GM21367 (cell line): ENCODE results near the gene PPFIA3.
"Not testable (repeated sequence)": the region's sequence is repeated elsewhere in the genome, so short reads cannot be mapped to it uniquely, and the experiment has no call there.

Source experiments
- ATAC-seq: cut with Tn5 transposase; IDR thresholded peaks from one replicate; pipeline ENCODE4 v1.9.1; 2021; ENCODE audit not compliant: unreplicated experiment

Gene PPFIA3

DNA sequence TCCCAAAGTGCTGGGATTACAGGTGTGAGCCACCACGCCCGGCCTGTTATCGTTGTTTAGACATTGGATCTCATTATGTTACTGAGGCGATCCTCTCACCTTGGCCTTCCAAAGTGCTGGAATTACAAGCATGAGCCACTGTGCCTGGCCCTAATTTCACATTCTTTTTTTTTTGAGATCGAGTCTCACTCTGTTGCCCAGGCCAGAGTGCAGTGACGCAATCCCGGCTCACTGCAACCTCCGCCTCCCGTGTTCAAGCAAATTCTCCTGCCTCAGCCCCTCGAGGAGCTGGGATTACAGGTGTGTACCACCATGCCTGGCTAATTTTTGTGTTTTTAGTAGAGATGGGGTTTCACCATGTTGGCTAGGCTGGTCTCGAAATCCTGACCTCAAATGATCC, 3.9 kb downstream of the PPFIA3 start:
- ATAC-seq: not testable (repeated sequence)

DNA sequence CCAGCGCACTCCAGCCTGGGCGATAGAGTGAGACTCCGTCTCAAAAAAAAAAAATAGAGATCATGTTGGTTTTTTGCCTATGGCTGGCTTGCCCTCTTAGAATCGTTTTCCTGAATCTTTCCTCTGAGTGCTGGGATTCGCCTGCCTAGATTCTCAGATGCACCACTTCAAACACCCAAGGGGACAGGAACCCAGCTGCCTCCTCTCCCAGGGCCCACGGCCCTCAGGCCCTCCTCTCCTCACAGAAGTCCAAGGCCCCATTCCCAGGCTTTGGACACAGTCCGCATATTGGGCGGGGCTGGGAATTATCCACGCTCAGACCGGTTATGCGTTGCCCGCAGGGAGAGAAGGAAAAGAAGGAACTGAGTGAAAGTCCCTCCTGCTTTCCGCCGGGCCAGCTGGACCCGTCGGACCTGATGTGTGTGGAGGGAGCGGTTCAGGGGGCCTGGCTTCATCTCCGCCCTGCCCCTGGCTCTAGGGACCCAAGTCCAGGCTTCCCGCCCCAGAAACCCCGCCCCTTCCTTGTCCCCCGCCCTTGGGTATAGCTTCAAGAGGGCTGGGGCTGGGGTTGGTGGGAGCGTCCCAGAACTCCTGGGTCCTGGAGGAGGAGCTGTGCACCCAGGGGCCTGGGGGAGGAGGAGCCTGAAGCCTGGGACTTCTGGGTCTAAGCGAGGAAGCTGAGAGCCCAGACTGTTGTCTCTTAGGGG, 5.8 kb downstream of the PPFIA3 start:
- no peak for ATAC-seq

DNA sequence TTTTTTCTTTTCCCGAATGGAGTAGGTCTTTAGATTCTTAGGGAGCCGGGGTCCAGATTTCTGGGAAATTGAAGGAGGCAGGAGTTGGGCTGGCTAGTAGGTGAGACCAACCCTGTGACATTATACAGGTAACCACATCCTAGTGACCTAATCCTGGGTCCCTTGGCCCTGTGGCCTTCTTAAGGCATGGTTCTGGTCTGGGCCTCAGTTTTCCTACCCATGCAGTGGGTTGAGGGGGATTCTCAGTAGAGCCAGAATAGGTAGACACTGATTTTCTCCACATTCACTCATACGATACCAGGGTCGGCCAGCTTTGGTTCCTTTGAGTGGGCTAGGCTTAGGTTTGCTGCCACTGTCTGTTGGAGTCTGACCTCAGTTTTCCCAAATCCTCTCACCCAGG, 7.2 kb downstream of the PPFIA3 start:
- no peak for ATAC-seq

DNA sequence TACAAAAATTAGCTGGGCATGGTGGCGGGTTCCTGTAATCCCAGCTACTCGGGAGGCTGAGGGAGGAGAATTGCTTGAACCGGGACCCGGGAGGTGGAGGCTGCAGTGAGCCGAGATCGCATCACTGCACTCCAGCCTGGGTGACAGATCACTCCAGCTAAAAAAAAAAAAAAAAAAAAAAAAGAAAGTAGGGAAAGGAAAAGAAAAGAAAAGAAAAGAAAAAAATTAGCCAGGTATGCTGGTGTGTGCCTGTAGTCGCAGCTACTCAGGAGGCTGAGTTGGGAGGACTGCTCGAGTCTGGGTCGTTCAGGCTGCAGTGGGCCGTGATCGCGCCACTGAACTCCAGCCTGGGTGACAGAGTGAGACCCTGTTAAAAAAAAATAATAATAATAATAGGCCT, 7.9 kb downstream of the PPFIA3 start:
- ATAC-seq: not testable (repeated sequence)

DNA sequence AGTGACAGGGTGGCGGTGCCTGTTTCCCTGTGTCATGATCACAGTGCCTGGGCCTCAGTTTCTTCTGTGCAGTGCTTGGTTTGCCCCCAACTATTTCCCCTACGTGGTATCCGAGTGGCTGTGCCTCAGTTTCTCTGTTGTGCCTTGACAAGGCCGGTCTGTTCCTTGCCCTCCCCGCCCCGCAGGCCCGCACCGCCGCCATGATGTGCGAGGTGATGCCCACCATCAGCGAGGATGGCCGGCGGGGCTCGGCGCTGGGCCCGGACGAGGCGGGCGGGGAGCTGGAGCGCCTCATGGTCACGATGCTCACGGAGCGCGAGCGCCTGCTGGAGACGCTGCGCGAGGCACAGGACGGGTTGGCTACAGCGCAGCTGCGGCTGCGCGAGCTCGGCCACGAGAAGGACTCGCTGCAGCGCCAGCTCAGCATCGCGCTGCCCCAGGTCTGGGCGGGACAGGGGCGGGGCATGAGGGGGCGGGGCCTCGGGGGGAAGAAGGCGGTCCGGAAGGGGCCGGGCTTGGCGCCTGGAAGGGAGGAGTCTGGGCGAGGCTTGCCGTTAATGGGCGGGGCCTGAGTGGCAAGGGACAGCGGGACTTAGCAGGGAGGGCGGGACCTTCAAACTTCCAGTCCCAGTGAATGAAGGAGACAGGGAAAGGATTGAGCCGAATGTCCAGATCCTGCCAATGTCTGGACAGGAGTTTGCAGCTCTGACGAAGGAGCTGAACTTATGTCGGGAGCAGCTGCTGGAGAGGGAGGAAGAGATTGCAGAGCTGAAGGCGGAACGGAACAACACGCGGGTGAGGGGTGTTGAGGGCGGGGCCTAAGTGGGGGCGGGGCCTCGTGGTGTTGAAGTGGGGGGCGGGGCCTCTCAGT, 8.6 kb downstream of the PPFIA3 start:
- peak; percentile 69 for ATAC-seq

DNA sequence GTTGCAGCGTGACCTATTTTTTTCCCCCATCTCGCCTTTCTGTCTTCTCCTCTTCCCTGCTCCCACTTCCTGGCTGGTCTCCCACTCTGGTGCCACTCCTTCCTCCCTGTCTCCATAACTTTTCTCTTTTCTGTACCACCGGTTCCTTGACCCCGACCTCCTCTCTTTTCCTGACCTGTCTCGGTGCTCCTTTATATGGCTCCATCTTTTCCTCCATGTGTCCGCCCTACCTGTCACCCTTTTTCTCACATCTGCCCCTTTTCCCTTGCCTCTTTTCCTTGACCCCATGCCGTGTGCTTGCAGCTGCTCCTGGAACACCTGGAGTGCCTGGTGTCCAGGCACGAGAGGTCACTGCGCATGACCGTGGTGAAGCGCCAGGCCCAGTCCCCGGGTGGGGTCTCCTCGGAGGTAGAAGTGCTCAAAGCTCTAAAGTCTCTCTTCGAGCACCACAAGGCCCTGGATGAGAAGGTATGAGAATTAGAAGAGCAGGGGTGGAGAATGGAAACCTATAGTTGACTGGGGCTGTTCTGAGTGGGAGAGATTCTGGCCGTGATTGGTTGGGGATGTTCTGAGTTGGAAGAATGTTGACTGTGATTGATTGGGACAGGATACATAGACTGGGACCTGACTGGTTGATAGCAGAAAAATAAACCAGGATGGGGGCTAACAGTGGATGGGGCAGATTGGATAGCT, 9.3 kb downstream of the PPFIA3 start:
- ATAC-seq: no peak

DNA sequence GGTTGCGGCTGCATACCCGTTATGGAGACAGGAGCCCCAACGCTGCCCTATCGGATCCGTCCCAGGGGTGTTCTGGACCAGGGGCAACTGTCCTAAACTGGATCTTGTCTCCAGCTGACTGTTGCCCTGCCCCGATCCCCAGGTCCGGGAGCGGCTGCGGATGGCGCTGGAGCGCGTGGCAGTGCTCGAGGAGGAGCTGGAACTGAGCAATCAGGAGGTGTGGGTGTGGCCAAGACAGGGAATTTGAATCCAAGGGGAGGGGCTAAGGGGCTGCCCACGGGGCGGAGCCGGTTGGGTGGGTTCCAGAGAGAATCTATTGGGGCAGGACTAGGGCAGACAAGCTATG, 9.9 kb downstream of the PPFIA3 start:
- ATAC-seq: no peak

DNA sequence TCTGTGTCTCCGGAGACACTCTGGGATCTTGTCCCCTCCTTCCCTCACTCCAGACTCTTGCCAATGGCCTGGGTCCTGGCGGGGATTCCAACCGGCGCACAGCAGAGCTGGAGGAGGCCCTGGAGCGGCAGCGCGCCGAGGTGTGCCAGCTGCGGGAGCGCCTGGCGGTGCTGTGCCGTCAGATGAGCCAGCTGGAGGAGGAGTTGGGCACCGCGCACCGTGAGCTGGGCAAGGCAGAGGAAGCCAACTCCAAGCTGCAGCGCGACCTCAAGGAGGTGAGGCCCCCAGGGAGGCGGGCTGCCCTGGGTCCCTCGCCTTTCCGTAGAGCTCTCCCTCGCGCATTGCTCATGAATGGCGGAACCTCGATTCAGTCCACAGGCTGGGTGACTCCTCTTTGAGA, 11.0 kb downstream of the PPFIA3 start:
- no peak for ATAC-seq

DNA sequence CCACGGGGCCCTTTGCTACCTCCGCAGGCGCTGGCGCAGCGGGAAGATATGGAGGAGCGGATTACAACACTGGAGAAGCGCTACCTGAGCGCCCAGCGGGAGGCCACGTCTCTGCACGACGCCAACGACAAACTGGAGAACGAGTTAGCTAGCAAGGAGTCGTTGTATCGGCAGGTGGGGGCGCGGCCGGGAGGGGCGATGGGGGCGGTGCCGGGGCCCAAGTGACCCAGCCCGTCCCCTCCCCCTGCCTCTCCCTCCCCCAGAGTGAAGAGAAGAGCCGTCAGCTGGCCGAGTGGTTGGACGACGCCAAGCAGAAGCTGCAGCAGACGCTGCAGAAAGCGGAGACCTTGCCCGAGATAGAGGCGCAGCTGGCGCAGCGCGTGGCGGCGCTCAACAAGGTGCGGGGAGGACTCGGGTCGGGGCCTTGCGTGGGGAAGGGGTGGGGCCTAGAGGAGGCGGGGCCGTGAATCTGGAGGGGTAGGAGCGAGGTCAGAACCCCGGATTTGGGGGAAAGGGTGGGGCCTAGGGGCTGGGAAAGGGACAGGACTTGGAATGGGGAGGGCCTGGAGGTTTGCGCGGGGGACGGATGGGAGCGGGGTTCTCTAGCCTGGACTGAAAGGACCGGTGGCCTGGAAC, 13.7 kb downstream of the PPFIA3 start:
- no peak for ATAC-seq

DNA sequence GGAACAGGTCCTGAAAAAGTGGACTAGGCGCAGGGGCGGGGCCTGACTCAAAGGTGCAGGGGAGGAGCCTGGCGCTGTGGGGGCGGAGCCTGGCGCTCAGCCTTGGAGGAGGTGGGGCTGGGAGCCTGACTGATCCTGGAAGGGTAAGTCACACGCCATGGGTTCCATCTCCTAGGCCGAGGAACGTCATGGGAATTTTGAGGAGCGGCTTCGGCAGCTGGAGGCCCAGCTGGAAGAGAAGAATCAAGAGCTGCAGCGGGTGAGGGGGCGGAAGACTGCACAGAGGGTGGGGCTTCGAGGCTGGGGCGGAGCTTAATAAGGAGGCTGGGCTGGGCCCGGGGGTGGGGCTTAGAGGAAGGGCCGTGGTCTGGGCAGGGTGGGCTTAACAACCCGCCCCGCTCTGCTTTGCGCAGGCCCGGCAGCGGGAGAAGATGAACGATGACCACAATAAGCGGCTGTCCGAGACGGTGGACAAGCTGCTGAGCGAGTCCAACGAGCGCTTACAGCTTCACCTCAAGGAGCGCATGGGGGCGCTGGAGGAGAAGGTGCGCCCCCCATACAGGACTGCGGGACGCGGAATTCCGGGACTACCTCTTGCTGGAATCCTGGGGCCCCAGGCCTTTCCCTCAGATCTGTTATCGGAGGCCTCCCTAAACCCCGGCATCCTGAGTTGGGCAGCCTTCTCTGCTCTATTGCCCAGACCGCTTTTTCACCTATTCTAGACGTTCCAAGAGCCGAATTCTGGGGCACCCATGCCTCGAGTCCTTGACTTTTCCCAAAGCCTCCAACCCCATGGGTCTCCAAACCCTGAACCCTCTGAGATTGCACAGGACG, 14.5 kb downstream of the PPFIA3 start:
- no peak for ATAC-seq

DNA sequence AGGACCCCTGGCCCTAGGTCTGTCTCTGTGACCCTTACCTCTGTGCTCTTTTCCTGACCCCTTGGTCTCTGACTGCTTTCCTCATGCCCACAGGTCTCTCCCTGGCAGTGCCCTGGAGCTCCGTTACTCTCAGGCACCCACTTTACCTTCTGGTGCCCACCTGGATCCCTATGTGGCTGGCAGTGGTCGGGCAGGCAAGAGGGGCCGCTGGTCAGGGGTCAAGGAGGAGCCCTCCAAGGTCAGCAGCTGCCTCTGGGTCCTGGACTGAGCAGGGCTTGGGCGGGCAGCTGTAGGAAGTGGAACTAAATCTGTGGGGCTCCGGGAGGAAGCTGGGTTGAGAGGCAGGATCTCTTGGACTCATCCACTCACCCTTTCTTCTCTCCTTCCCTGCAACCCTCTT, 16.3 kb downstream of the PPFIA3 start:
- ATAC-seq: no peak

DNA sequence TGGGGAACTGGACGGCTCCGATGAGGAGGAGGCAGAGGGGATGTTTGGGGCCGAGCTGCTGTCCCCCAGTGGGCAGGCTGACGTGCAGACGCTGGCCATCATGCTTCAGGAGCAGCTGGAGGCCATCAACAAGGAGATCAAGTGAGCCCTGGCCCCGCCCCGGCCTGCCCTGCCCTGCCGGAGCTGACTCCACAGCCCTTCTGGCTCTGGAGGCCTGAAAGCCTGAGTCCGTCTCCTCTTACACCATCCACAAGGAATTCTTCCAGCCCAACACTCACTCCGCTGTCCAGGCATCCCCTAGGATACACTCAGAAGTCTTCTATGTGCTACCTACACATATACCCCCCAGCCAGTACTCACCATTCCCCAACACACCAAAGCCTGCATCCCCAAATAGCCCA, 17.4 kb downstream of the PPFIA3 start:
- ATAC-seq: no peak

DNA sequence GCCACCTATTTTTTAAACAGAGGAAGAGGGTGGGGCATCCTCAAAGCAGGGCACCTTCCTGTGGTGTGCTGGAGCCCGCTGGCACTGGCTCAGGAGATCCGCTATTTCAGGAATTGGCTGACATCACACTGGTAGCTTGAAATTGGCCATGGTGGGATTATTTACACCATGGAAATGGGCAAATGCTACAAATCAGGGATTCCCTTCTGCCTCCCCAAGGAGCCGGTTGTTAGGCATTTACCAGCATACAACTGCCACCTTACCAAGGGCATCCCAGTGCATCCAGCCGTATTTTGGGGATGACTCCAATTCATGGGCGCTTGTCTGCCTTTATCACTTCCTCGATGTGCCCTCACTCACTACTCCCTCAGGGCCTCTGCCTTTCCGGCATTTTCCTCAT, 21.6 kb downstream of the PPFIA3 start:
- no peak for ATAC-seq

DNA sequence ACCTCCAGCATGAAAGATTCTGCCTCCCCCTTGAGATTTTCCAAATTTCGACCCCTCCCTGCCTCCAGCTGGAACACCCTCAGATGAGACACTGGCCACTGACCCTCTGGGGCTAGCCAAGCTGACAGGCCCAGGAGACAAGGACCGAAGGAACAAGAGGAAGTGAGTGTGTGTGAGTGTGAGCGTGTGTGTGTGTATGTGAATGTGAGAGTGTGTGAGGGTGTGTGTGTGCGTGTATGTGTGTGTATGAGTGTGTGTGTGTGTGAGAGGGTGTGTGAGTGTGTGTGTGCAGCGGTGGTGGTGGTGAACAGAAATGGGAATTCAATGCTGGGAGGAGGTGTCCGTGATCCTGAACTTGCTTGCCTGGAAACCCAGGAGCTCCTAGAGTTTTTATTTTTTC, 22.0 kb downstream of the PPFIA3 start:
- ATAC-seq: no peak

DNA sequence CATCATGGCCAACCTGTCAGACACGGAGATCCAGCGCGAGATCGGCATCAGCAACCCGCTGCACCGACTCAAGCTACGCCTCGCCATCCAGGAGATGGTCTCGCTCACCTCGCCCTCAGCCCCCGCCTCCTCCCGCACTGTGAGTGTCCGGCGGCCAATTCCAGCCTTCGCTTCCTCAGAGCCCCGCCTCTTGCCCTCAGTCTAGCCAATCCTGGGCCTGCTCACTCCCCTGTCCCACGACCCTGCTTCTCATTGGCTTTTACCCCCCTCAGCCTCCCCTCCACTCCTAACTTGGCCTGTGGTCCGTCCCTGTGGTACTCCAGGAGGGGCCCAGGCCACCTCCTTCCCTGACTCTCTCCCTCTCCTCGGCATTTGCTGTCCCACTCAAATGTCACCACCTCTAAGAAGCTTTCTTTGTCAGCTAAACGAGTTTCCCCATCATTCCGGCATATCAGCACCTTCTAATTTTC, 23.6 kb downstream of the PPFIA3 start:
- ATAC-seq: no peak

DNA sequence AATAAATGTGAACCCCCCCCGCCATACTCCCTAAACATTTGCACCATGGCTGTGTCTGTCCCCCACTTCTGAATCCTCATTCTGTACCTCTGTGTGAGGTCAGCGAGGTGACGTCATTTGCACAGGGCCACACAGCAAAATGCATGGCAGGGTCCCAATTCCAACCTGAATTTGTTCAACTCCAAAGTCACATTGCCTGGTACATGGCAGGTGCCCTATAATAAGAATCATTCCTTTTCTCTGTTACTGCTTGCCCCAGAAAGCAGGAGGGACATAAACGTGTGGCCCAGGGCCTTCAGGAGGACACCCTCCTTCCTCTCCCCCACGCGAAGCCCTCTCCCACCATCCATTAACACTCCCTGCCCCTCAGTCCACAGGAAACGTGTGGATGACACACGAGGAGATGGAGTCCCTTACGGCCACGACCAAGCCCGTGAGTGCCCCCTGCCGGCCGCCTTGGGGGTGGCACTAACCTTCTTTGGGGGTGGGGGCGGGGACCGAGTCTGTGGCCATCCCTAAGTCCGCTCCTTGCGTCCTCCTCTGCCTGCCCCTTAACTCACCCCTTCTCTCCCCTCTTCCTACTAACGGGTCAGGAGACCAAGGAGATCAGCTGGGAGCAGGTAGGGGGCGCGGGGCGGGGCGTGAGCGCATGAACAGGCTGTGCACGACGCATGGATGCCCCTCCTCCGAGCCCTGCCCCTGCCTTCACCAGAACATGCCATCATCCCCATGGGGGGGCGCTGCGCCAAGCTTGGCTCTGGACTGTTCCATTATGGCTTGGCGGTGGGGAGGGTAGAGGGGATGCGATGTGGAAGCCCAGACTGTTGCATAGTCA, 26.4 kb downstream of the PPFIA3 start:
- ATAC-seq: no peak

DNA sequence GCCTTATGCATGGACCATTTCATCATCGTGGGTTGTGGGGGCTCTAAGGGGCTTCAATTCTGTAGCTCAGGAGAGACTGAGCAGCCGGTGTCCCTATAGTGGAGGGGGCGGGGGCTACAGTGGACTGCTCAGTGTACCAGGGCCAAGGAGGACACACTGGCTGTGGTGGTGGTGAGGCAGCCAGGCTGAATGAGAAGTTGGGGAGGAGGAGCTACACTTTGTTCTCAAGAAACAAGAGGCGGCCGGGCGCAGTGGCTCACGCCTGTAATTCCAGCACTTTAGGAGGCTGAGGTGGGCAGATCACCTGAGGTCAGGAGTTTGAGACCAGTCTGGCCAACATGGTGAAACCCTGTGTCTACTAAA, 27.0 kb downstream of the PPFIA3 start:
- not testable (repeated sequence) for ATAC-seq

DNA sequence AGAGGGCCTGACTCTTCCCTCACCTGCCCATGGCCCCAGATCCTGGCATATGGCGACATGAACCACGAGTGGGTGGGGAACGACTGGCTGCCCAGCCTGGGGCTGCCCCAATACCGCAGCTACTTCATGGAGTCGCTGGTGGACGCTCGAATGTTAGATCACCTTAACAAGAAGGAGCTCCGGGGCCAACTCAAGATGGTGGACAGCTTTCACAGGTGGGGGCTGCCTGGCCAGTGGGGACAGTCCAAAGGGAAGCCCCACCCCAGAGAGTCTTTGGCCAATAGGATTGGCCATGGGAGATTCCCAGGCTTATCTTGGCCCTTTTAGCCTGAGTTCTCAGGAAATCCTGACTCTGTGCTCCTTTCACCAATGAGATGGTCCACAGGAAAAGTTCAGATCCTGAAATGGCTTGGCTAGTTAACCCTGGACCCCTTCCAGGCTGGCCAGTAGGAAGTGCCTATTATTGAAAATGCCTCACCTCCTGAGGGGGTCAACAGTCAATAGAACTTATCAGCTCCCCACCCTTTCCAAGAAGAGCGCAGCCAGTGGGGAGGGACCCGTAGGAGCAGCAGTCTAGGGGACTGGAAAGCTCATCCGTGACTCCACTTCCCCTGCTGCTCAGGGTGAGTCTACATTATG, 28.8 kb downstream of the PPFIA3 start:
- no peak for ATAC-seq
